GM19468 (cell line): ENCODE results near the gene ABCC1.
"Not testable (repeated sequence)": the region's sequence is repeated elsewhere in the genome, so short reads cannot be mapped to it uniquely, and the experiment has no call there.

ENCODE experiments used
- ATAC-seq: cut with Tn5 transposase; IDR thresholded peaks from one replicate; pipeline ENCODE4 v1.9.1; 2021; ENCODE audit warnings: mild to moderate bottlenecking, moderate library complexity, moderate number of reproducible peaks; ENCODE audit not compliant: unreplicated experiment; ENCODE audit errors: extremely low read depth

Gene ABCC1

DNA sequence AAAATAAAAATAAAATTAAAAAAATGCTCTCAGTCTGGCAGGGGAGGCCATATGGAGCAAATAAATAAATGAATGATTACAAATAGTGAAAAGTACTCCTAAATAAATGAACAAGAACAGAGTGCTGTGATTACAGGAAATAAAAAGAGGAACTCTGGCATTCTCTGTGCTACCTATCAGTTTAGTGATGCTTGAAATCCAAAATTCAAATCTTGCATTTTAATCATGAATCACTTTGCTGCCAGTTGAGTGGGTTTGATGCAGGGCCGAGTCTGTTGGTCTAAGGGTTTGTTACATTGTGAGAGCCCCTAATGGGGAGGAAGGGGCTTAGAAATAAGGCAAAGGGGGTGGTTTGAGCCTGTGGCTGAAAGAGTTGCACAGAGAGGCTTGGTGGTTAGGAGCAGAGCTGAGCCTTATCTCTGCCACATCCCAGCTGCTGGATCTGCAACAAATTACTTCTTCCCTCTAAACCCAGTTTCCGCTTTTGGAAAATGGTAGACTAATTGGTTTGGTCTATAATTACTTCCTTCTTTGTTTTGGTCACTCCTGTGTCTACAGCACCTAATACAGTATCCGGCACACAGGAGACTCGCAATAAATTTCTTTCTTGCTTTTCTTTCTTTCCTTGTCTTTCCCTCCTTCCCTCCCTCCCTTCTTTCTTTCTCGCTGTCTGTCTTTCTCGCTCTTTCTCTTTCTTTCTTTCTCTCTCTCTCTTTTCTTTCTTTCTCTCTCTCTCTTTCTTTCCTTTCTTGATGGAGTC, 6.3 kb upstream of the ABCC1 start:
- no peak for ATAC-seq

DNA sequence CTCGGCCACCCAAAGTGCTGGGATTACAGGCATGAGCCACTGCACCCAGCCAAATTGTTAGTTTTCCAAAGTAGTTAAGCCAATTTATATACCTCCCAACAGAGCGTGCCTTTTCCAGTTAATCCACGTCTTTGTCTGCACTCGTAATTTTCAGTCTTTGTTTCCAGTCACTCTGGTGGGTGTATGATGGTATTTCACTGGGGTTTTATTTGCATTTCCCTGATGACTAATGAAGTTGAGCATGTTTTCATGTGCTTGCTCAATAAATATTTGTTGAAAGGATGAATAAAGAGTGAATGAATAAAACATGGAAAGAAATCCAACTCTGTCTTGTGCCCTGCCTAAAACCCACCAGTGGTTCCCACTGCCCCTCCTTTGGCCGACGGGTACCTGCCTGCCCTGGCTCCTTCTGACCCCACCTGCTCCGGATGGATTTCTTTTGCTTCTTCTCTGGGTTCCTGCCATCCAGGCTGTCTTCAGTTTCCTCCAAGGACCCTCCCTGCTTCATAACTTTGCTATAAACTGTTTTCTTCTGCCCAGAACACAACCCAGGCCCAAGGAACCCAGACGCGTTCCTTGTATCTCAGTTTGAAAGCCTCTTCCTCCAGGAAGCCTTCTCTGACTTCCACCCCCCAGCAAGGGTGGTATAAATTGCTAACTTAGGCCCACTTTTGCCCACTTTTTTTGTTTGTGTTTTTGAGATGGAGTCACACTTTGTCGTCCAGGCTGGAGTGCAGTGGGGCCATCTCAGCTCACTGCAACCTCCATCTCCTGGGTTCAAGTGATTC, 3.0 kb upstream of the ABCC1 start:
- no peak for ATAC-seq

DNA sequence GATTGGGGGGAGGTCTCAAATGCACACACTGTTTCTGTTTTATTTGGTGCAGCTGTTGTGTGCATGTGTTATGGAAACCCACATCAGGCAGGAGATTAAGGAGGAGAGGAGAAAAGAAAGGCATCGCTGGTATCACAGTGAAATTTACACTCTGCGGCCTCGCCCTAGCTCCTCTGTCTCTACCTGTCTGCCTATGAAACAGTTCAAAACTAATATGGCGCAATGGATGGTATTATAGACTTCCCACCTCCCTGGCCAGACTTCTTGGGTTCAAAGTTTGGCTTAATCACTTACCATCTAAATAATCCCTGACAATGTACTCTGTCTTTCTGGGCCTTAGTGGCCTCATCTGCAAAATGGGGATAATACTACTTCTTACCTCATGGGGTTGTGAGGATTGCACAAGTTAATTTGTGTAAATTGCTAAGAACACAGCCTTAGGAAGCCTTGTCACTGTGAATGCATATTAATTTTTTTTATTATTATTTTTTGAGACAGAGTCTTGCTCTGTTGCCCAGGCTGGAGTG, 1.4 kb upstream of the ABCC1 start:
- ATAC-seq, result no peak

DNA sequence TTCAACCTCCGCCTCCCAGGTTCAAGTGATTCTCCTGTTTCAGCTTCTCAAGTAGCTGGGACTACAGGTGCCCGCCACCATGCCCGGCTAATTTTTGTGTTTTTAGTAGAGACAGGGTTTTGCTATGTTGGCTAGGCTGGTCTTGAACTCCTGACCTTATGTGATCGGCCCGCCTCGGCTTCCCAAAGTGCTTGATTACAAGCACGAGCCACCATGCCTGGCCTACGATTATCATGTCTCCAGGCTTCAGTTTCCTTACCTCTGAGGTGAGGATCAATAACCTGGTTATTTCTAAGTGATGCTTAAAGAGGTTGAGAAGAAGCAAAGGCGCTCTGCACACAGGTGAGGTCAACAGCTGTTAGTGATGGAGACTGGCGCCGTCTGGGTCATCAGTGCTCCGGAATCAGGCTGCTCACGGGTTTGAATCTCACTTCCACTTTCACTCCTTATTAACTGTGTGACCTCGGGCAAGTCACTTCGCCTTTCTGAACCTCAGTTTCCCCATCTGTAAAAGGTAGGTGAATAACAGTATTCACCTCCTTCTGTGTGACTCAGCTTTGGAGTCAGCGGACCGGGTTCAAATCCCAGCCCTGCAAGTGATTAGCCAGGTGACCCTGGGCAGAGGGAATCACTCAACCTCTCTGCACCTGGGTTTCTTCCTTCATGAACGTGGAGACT, 745 bp upstream of the ABCC1 start:
- no peak for ATAC-seq

DNA sequence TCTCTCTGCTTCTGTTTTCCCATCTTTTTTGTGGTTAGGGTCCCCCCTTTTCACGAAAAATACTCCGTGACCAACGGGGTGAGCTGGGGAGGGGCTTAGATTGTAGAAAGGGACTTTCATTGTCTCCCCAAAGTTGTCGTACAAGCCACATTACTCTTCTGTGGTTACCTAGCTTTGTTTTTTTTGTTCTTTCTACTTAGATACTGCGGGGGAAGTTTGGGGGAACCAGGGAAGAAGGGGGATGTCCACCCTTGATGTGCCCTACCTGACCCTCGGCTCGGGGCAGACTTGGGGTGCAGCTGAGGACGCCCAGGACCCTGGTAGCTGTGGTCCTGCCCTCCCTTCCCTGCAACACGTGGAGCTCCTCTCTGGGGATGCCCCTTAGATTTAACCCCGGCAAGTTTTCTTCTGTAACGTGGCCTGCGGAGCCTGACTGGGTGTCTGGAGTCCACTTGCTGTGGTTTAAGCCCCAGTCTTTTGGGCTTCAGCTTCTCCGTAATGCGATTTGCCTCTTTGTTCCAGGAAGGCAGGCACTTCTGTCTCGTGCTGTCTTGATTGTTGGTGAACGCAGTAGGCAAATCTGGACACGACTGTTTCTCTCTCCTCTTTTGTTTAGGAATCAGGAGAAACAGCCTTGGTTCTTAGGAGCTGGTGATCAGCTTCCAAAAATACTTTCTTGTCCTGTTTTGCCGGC, 892 bp downstream of the ABCC1 start:
- ATAC-seq, result peak; percentile 27

DNA sequence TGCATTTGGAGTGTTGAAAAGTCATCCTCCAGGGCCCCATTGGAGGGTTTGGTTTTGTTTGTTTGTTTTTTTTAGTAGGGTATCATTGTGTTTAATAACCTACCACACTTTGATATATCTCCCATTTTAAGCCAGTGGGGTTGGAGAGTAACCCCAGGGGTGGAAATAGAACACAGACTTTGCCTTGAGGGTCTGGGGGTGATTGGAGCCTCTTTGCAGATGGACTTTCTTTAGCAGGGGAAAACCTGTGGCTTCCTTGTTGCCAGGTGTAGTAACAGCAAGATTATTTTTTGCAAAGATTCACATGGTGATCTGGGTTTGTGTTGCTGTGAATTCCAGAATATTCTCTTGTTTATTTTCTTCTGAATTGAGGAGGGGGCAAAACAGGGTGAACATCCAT, 1.5 kb downstream of the ABCC1 start:
- ATAC-seq, result no peak

DNA sequence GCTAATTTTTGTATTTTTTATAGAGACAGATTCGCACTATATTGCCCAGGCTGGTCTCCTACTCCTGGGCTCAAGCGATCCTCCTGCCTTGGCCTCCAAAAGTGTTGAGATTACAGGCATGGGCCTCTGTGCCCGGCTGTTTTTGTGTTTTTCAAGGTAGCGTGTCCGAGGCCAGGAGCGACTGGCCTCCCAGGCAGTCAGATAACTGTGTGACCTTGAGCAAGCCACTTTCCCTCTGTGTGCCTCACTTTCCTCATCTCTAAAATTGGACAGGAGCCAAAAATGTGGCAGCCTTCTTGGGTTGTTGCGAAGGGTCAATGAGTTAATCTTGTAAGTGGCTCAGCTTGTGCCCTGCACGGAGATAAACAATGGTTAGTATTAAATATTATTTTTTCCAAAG, 2.4 kb downstream of the ABCC1 start:
- no peak for ATAC-seq

DNA sequence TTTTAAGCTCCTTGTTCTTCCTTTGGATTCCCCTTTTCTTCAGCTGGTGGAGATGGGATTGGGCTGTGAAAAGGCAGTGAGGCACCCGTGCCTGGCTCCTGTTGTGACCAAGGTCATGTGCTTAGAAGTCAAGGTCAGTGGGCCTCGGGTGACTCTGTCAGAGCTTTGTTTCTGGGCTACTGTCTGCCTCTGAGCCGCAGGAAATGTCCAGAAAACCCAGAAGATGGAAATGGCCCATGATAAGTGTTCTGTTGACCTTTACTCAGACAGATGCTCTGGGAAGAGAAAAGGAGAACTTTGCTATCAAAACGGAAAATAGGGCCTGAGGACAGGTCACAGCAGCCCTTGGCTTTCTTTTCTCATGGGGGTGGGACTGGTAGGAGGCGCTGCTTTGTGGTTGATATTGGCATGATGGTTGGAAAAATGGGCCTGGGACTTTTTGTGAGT, 2.9 kb downstream of the ABCC1 start:
- ATAC-seq, result no peak

DNA sequence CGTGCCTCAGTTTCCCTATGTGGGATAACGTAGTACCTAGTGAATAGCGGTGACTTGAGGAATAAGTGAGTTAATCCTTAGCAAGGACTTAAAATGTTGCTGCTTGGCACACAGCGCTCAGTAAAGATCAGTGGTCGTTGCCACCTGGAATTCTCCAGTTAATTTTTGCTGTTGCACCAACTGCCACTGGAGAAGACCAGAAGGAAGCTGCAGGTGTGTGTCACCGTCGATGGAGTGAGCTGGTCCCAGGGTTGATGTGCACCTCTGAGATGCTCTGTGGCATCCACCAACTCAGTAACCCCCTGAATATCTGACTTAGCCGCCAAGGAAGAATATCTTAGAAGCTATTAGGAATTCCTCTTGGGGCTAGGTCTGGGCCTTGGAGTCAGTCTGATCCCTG, 4.1 kb downstream of the ABCC1 start:
- no peak for ATAC-seq

DNA sequence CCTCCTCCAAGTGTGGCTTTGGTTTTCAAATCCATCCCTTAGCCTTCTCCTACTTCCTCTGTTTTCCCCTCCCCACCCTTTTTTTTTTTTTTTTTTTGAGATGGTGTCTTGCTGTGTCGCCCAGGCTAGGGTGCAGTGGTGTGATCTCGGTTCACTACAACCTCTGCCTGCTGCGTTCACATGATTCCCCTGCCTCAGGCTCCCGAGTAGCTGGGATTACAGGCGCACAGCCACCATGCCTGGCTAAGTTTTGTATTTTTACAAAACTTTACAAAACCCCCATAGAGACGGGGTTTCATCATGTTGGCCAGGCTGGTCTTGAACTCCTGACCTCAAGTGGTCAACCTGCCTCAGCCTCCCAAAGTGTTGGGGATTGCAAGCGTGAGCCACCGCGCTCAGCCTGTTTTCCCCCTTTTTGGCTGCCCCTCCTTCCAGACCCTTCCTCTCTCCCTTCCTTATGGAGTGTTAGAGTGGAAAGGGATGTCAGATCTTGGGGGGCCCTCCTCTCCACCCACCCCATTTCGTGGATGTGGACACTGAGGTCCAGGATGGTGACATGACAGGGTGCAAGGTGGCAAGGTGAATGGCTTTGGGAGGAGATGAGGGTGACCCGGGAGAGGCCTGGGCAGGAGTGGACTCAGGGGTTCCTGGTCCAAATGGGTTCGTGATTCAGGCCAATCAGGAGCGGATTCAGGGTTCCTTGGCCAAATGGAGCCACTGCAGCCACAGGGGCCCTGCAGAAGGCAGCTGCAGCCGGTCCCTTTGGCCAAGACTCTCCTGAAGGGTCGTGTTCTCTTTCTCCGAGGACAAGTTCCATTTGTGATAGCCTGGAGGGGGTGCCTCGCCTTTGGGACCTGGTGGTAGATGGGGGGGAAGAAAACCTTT, 4.8 kb downstream of the ABCC1 start:
- no peak for ATAC-seq

DNA sequence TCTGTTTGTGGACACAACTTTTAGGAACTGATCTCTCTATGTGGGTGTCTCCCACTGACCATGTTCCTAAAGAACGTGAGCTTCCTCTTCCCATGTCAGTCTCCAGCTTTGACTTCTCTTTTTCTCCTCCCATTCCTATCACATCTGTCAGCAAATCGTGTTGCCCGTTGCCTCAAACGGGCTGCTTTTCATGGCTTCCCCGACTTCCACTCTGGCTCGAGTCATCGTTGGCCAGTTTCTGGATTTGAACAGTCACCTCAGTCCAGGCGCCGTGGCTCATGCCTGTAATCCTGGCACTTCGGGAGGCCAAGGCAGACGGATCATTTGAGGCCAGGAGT, 5.4 kb downstream of the ABCC1 start:
- ATAC-seq, result no peak

DNA sequence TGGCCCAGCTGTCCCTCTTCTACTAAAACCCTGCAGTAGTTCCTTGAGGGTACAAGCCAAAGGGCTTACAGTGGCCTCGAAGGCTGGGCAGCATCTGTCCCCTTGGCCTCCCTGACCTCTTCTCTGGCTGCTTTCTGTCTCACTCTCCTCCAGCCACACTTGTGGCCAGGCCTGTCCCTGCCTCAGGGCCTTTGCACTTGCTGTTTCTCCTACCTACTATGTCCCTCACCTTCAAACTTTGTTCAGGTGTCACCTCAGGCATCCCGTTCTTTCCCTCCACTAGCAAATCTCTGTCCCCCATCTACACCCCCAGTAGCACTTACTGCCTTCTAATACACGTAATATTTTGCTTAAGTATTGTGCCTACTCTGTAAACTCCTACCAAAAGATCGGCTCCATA, 6.0 kb downstream of the ABCC1 start:
- ATAC-seq, result no peak

DNA sequence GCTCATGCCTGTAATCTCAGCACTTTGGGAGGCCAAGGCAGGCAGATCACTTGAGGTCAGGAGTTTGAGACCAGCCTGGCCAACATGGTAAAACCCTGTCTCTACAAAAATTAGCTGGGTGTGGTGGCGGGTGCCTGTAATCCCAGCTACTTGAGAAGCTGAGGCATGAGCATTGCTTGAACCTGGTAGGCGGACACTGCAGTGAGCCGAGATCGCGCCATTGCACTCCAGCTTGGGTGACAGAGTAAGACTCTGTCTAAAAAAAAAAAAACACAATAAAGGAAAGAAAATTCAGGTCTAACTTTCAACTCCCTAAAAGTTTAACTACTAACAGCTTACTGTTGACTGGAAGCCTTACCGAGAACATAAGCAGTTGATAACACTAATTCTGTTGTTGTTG, 6.7 kb downstream of the ABCC1 start:
- not testable (repeated sequence) for ATAC-seq

DNA sequence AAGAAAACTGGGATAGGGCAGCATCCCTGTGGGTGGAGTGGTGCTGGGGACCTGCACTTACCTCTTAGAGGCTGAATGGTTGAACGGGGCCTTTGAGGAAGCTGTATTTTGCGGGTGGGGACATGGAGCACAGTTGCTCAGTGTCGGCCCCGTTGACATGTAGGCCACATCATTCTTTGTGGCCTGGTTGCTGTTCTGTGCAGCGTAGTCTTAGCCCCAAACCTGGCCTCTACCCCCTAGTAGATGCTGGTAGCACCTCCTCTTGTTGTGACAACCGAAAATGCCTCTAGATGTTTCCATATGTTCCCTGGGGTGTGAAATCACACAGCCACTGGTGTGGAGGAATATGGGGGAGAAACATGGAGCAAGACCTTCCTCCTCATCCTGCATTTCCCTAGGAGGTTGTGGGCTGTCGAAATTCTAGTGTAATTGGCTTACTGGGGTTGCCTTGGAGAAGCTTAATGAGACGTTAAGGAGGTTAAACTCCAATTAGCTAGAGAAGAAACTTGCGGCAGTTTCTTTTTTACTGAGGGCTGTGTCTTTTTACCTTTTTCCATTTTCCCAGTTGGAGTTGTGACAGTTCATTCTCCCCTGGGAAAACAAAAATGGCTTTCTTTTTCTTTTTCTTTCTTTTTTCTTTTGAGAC, 9.4 kb downstream of the ABCC1 start:
- no peak for ATAC-seq

DNA sequence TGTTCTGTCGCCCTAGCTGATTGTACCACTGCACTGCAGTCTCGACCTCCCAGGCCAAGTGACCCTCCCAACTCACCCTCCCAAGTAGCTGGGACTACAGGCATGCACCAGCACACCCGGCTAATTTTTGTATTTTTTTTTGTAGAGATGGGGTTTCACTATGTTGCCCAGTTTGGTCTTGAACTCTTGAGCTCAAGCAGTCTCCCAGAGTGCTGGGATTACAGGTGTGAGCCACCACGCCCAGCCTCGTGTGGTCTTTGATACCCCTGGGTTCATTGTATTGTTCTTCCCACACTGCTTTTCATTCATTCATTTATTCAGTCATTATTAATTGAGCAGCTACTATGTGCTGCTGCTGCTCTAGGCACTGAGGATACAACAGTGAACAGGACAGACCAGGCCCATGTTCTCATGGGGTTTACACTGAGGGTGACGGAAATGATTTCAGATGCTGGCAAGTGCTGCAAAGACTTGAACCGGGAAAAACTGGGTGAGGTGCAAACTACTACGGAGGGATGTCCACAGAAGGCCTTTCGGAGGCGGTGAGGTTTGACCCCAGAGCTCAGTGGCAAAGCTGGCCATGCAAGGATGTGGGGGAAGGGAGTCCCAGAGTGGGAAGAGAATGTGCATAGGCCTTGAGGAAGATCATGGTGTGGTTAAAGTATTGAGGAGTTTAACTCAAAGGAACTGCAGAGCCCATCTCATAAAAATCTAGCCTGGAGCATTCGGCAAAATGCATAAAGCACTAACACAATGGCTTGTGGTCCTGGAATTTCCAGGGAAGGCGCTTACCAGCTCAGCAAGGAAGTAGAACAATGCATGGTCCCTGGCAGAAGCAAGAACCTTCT, 10.9 kb downstream of the ABCC1 start:
- no peak for ATAC-seq

DNA sequence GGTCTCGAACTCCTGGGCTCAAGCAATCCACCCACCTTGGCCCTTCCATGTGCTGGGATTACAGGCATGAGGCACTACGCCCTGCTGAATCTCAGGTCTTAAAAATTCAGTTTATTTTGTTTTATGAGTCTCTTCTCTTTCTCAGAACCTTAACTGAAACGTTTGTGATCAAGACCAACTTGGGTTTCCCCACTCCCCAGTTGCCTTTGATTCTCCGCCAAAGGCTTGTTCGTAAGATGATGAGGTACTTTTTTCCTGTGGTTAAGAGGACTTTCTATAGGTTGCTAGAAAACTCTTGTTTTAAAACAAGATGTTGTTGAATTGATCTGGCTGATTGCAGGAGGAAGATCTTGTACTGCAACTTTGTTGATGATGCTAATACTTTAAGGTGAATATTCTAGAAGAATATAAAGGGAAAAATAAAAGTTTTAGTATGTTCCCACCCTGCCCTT, 11.7 kb downstream of the ABCC1 start:
- peak; percentile 49 for ATAC-seq

DNA sequence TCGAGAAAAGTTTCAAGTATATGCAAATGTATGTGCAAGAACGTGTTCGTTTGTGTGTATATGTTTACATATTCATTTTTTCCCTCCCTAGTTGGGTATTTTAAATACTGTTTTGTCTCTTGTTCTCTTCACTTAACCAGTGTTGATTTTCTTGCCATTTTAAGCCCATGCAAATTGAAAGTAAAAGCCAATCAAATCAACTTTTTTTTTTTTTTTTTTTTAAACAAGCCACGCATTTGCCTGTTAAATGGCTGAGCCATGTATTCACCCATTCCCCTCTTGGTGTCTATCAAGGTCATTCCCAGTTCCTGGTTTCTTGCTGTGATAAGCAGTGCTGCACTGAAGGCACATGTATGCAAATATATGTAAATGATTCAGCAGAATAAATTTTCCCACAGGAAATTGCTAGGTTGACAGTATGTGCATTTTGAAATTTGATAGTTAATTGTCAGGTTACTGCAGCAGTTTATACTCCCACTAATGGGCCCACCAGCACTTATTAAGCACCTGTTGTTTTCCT, 12.2 kb downstream of the ABCC1 start:
- ATAC-seq, result no peak
